LoVo (cell line): ENCODE measurements around the gene DMAP1.
A peak's percentile ranks its signal among the peaks of the same experiment; 100 is the strongest.
"Not testable (repeated sequence)": the region's sequence is repeated elsewhere in the genome, so short reads cannot be mapped to it uniquely, and the experiment has no call there.

Source experiments
- DNase-seq: peaks from one replicate; pipeline ENCODE4 v3.0.0-alpha.2; 2016; ENCODE audit warnings: low spot score

Gene DMAP1

GRCh38 chr1:44213222-44214112 lies at the start of gene DMAP1:
TSS of gene DMAP1 (plus strand) at chr1:44213471. CDS start at chr1:44213754, 283 bp downstream.
- DNase-seq = peak; percentile 88

GRCh38 chr1:44168520-44169098 lies 44.7 kb upstream of the DMAP1 start:
- no peak for DNase-seq

GRCh38 chr1:44170281-44170823 lies 42.9 kb upstream of the DMAP1 start:
- DNase-seq = no peak

GRCh38 chr1:44174630-44175029 lies 38.6 kb upstream of the DMAP1 start:
- no peak for DNase-seq

- DNase-seq = no peak
Observed at GRCh38 chr1:44200336-44200735, 12.9 kb upstream of the DMAP1 start.

GRCh38 chr1:44206545-44206944 lies 6.7 kb upstream of the DMAP1 start:
- not testable (repeated sequence) for DNase-seq

GRCh38 chr1:44208226-44208625 lies 5.0 kb upstream of the DMAP1 start:
- no peak for DNase-seq

GRCh38 chr1:44210595-44210994 lies 2.7 kb upstream of the DMAP1 start:
- DNase-seq = no peak

GRCh38 chr1:44212355-44213221 lies 683 bp upstream of the DMAP1 start:
- DNase-seq = no peak

GRCh38 chr1:44217809-44218410 lies 4.6 kb downstream of the DMAP1 start:
- peak; percentile 58 for DNase-seq

- no peak for DNase-seq
Observed at GRCh38 chr1:44218503-44219300, 5.4 kb downstream of the DMAP1 start.

- no peak for DNase-seq
Observed at GRCh38 chr1:44219301-44219626, 6.0 kb downstream of the DMAP1 start.

- no peak for DNase-seq
Observed at GRCh38 chr1:44220001-44220751, 6.9 kb downstream of the DMAP1 start.

GRCh38 chr1:44220755-44221154 lies 7.5 kb downstream of the DMAP1 start:
- no peak for DNase-seq

GRCh38 chr1:44221769-44222168 lies 8.5 kb downstream of the DMAP1 start:
- no peak for DNase-seq

- no peak for DNase-seq
Observed at GRCh38 chr1:44222397-44223186, 9.3 kb downstream of the DMAP1 start.

GRCh38 chr1:44223187-44223610 lies 9.9 kb downstream of the DMAP1 start:
- DNase-seq = no peak

- DNase-seq = no peak
Observed at GRCh38 chr1:44225761-44226160, 12.5 kb downstream of the DMAP1 start.

GRCh38 chr1:44227211-44227610 lies 13.9 kb downstream of the DMAP1 start:
- DNase-seq = no peak

GRCh38 chr1:44228218-44228617 lies 14.9 kb downstream of the DMAP1 start:
- DNase-seq = no peak
